ENCODE data around the gene MBNL1. TPM values are rescaled to one million over a fixed set of nuclear protein-coding genes. Genes with fewer than 3 reads are reported as not detected.

Gene MBNL1
- total and polyA plus RNA-seq, 2 donors (not counting 3 experiments of a cell fraction or from before 2014, with no cell fraction given), result 179 to 362 TPM

- no peak overlapping the region for H3K27ac ChIP-seq (ENCODE audit: insufficient read depth, low read depth, low read length)
- peaks cover 45% of the 10 kb centered on the region for H3K4me1 ChIP-seq (ENCODE audit: control insufficient read depth, extremely low read depth, insufficient read depth, low read length)
- no peaks in the 10 kb centered on the region for H3K27me3 ChIP-seq (ENCODE audit: control insufficient read depth in 2 of 2, insufficient read depth in 2 of 2, low read length in 2 of 2)
- TF ChIP-seq POLR2AphosphoS5 (IDR thresholded peaks at IDR 0.05; ENCODE audit: insufficient read depth, low read depth, low read length) (peak; percentile 1), GATA2 (IDR thresholded peaks at IDR 0.05; ENCODE audit: insufficient read depth, insufficient read length, low read depth, low read length) (no peak)
- H3K4me2 ChIP-seq (ENCODE audit: insufficient read depth, low read length), result no peak overlapping the region
- DNase-seq (ENCODE audit: low read depth, low spot score) (no peak), FAIRE-seq (no peak)
- peaks cover 2 to 10% of the 10 kb centered on the region in 2 experiments for H3K36me3 ChIP-seq (ENCODE audit: control insufficient read depth in 2 of 2, extremely low read depth in 1 of 2, insufficient read depth in 2 of 2, low read length in 2 of 2)
- POLR2A ChIA-PET, result no interaction called here
- H3K4me3 ChIP-seq (replicated peaks in 1 of 3; ENCODE audit: insufficient read depth in 1 of 3, low read depth in 1 of 3, low read length in 3 of 3), result no peak overlapping the region
- BruUV-seq (replicated peaks), result no TSS peak
- CTCF ChIA-PET, result interaction anchor here (1.1 to 1.5 kb wide), 6 partner anchors 9 to 224 kb away, joined by 3 to 7 read pairs (median 4); no protein-coding TSS in a partner anchor
- intact Hi-C loops (cut with micrococcal nuclease), result no loop called here
- H3K9ac ChIP-seq (replicated peaks; ENCODE audit: extremely low read depth, insufficient read depth, low read length), result no peak overlapping the region
- peaks cover 16% of the 10 kb centered on the region for H4K20me1 ChIP-seq (replicated peaks; ENCODE audit: control insufficient read depth, extremely low read depth, insufficient read depth, low read length)
- no peak overlapping the region for H2AFZ ChIP-seq (ENCODE audit: low read depth, low read length)
- peaks cover 100% of the 10 kb centered on the region for H3K79me2 ChIP-seq (ENCODE audit: control insufficient read depth, insufficient read depth, low read length)
- no peaks in the 10 kb centered on the region for H3K9me1 ChIP-seq (replicated peaks; ENCODE audit: control insufficient read depth, extremely low read depth, insufficient read depth, low read length)
- dilution Hi-C loops (cut with MboI; ENCODE audit: extremely low pct_ligation_motif_present, low sequenced_read_pairs), result no loop called here
- no peaks in the 10 kb centered on the region for H3K9me3 ChIP-seq (replicated peaks; ENCODE audit: control insufficient read depth, insufficient read depth, low read length)
Measured at GRCh38 chr3:152296382-152296781, 27.7 kb downstream of the MBNL1 start.

- Histone ChIP-seq H3K4me2 (ENCODE audit: insufficient read depth, low read length) (no peak overlapping the region), H3K9me1 (replicated peaks; ENCODE audit: control insufficient read depth, extremely low read depth, insufficient read depth, low read length) (no peaks in the 10 kb centered on the region), H3K9ac (replicated peaks; ENCODE audit: extremely low read depth, insufficient read depth, low read length) (no peak overlapping the region), H3K27ac (ENCODE audit: insufficient read depth, low read depth, low read length) (no peak overlapping the region), H3K4me1 (ENCODE audit: control insufficient read depth, extremely low read depth, insufficient read depth, low read length) (peaks cover 45% of the 10 kb centered on the region), H2AFZ (ENCODE audit: low read depth, low read length) (no peak overlapping the region), H3K79me2 (ENCODE audit: control insufficient read depth, insufficient read depth, low read length) (peaks cover 100% of the 10 kb centered on the region), H3K36me3 (ENCODE audit: control insufficient read depth in 2 of 2, extremely low read depth in 1 of 2, insufficient read depth in 2 of 2, low read length in 2 of 2) (peaks cover 5 to 13% of the 10 kb centered on the region in 2 experiments), H3K27me3 (ENCODE audit: control insufficient read depth in 2 of 2, insufficient read depth in 2 of 2, low read length in 2 of 2) (no peaks in the 10 kb centered on the region), H3K4me3 (replicated peaks in 1 of 3; ENCODE audit: insufficient read depth in 1 of 3, low read depth in 1 of 3, low read length in 3 of 3) (no peak overlapping the region), H4K20me1 (replicated peaks; ENCODE audit: control insufficient read depth, extremely low read depth, insufficient read depth, low read length) (peaks cover 12% of the 10 kb centered on the region), H3K9me3 (replicated peaks; ENCODE audit: control insufficient read depth, insufficient read depth, low read length) (no peaks in the 10 kb centered on the region)
- BruUV-seq (replicated peaks), result no TSS peak
- CTCF ChIA-PET, result interaction anchor here (0.9 to 1.8 kb wide), 7 partner anchors 8 to 36 kb away, joined by 3 to 7 read pairs (median 5); no protein-coding TSS in a partner anchor
- no peak for DNase-seq (ENCODE audit: low read depth, low spot score)
- intact Hi-C loops (cut with micrococcal nuclease), result loop anchor here (1.0 kb wide), 1 partner anchor 8 kb away; no protein-coding TSS in a partner anchor
- POLR2A ChIA-PET, result interaction anchor here (0.7 kb wide), 1 partner anchor 11 kb away, joined by 7 read pairs; no protein-coding TSS in a partner anchor
- no peak for FAIRE-seq
- dilution Hi-C loops (cut with MboI; ENCODE audit: extremely low pct_ligation_motif_present, low sequenced_read_pairs), result no loop called here
- no peak for TF ChIP-seq CTCF (IDR thresholded peaks at IDR 0.05; ENCODE audit: extremely low read depth in 1 of 2, insufficient read depth in 1 of 2, low read depth in 1 of 2, low read length in 2 of 2)
- TF ChIP-seq MYC (IDR thresholded peaks at IDR 0.05; ENCODE audit: low read depth, low read length), result no peak
- TF ChIP-seq JUN (IDR thresholded peaks at IDR 0.05; ENCODE audit: borderline replicate concordance, insufficient read depth, insufficient read length, low read depth), result no peak
- TF ChIP-seq GATA2 (IDR thresholded peaks at IDR 0.05; ENCODE audit: insufficient read depth, insufficient read length, low read depth, low read length), result no peak
- TF ChIP-seq POLR2AphosphoS5 (IDR thresholded peaks at IDR 0.05; ENCODE audit: insufficient read depth, low read depth, low read length), result no peak
- no peak for TF ChIP-seq EZH2 (IDR thresholded peaks at IDR 0.05; ENCODE audit: borderline replicate concordance, low read depth, low read length, severe bottlenecking)
- no peak for TF ChIP-seq MAX (IDR thresholded peaks at IDR 0.05; ENCODE audit: insufficient read depth, insufficient read length)
Measured at GRCh38 chr3:152296971-152297370, 28.2 kb downstream of the MBNL1 start.
